HG03103 (cell line): ENCODE measurements around the gene TAS1R3.

ENCODE experiments used
- ATAC-seq: cut with Tn5 transposase; IDR thresholded peaks from one replicate; pipeline ENCODE4 v1.9.1; 2021; ENCODE audit warnings: low read depth; ENCODE audit not compliant: unreplicated experiment

Gene TAS1R3

DNA sequence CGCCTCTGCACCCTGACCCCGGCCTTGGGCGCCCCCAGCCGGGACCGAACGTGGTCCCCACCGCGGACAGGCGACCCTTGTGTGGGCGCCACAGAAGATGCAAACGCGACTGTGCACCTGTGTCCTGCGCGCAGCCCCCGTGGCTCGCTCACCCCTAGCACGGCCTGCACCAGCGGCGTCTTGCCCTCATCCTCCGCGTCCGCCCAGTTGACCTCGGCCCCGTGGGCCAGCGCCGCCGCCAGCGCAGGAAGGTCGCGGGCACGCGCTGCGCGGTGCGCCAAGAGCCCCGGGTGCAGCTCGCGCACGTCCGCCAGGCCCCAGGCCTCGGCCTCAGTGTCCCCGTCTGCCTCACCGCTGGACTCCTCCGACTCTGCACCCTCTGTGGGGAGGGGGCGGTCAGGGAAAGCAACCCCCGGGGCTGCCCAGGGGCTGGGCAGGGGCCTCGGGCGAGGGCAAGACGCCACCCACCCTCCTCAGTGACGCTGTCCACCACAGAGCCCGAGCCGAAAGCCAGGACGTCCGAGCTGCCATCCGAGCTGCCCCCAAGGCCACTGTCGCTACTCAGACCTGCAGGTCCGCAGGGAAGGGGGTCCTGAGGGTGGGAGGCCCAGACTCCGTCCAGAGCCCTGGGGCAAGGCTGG lies 36.7 kb upstream of the TAS1R3 start:
- no peak for ATAC-seq

DNA sequence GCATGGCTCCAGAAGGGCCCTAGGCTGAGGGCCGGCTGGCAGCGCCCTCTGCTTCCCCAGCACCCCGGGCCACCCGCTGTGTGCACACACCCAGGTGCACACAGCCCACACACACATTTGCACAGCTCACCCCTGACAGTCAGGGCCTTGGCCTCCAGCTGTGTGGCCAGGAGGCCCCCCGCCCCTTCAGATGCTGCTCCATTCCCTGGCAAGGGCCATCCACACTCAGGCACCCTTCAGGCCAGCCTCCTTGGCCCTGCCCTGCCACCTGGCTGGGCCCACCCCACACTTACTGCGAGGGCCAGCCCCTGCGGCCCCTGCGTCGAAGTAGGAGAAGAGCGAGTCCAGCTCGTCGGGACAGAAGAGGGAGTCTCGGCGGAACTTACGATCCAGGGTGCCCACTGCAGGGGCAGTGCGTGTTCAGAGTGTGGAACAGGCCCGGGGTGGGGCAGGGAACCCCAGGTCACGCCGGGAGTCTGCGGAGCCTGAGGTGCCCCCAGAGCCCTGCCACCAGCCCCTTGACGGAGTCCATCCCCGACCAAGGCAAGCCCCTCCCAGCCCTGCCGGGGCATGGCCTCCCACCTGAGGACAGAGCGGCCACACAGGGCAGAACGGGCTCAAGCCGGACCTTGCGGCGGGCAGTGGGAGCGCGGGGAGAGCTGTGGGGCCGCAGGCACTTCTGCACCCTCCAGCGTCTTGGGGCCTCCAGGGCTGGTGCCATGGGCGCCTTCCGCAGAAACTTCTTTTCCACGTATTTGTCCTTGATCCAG lies 35.7 kb upstream of the TAS1R3 start:
- ATAC-seq, result no peak

DNA sequence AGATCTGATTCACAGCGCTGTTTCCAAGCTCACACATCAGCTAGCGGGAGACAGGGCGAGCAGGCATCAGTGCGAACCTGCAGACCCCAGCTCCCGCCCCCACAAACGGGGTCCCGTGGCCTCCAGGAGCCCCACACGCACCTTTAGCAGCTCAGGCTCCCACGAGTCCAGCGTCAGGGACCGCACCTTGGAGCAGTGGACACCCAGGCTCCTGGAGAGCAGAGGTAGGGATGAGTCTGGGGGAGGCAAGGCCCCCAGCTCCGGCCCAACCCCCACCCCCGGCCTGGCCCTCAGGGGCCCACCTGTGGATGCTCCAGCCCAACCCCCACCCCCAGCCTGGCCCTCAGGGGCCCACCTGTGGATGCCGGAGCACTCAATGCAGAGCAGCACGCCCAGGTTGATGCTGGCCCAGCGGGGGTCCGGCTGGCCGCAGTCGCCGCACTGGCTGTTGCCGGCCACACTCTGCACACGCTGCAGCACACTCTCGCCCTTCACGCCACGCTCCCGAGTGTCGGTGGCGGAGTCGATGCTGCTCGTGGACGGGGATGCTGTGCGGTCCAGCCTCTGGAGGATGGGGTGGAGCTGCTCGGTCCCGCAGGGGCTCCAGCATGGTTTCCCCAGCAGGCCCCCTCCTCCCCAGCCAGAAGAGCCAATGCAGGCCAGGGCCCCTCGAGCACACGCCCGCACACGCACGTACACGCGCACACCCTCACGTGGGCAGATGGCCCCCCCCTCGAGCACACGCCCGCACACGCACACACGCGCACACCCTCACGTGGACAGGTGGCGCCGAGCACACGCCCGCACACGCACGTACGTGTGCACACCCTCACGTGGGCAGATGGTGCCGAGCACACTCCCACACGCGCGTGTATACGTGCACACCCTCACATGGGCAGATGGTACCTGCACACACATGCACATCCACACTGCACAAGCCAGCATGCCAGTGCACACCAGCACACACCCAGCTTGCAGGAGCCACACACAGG lies 34.7 kb upstream of the TAS1R3 start:
- ATAC-seq, result no peak

DNA sequence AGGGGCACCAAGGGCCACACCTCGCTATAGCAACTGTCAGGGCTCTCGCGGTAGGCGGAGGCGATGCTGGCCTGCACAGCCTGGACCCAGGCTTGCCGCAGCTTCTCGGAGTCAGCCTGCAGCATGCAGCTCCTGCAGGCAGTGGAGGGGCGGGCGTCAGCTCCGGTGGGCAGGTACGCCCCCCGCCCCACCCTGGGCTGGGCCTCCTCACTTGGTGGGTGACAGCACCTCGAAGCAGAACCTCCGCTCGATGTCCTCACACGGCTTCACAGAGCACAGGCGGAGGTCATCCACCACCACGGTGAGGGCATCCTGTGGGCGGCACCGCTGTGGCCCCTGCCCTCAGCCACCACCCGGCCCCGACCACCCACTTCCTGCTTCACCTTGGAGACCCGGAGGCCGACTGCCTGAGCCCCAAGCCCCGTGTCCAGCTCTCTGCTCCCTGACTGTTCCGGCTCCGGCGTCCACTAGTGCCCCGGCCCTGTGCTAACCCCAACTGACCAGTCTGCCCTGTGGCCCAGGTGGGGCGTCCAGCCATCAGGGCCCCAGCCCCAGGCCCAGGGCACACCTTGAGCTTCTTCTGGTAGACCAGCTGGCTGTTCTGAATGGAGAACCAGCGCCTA lies 33.2 kb upstream of the TAS1R3 start:
- no peak for ATAC-seq

DNA sequence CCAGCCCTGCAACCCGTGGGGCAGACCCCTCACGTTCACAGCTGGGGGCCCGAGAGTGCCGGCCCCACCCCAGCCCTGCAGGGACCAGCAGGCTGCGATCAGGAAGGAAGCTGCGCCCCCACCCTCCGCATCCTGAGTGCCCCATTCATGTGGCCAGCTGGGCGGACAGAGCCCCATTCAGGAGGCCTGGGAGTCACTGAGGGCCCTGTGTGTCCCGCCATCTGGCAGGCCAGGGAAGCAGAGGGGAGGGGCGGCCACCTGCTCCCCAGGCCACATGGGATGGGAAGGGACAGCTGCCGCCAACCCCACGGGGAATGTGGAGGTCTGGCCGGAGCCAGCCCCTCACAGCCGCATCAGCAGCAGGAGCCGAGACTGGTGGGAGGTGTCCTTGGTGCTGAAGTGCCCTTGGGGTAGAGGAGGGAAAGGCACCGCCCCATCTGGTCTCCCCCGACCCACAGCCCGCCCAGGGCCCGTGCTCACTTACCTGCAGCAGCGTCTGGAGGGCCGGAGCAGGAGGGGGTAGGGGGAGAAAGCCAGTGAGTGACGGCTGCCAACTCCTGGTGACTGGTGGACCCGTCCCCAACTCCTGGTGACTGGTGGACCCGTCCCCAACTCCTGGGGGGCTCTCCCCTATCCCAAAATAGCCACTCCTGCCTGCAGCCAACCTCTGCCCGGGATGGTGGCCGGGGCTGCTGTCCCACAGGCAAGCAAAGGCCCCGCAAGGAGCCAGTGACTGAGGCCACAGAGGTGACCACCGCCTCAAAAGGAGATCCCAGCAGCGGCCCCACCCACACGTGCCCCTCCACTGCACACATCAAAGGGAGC lies 32.0 kb upstream of the TAS1R3 start:
- no peak for ATAC-seq

DNA sequence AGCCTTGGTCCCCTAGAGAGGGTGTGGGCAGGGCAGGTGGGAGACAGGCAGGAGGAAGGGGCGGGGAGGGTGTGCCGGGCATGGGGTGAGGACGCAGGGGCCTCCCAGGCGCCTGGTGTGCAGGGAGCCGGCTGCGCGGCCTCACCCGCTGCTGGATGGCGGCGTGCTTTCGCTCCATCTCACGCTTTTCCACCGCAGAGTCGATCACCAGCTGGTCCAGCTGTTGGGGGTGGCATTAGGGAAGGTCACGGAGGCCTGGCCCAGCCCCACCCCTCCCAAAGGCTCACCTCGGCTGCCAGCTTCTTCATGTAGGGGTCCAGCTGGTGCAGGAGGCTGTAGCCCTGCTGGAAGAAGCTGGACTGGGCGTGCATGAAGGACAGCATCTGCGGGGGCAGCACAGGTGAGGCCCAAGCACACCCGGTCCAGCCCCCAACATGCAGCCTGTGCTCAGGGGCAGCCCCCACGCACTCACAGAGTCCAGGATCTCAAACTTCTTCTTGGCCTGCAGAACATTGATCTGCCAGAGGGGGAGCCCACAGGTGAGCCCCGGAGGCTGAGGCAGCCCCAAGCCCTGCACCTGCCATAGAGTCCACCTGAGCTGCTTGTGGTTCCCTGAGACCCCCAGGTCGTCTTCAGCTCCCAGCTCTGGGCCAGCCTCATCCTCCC lies 31.3 kb upstream of the TAS1R3 start:
- ATAC-seq, result no peak

DNA sequence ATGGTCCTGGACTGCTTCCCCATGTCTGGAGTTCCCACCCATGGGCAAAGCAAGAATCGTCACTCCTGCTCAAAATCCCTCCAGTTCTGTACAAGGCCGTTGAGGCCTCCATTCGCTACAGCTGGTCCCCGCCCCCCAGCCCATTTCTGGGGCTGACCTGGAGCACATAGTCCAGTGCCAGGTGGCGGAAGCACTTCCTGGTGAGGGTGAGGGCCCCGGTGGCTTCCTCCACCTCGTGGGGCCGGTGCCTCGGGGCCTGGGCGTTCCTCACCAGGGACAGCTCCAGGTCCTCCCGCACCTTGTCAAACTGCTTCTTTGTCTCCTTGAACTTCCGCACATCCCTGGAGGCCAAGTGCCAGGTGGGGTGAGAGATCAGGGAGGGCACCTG lies 30.7 kb upstream of the TAS1R3 start:
- ATAC-seq, result no peak

DNA sequence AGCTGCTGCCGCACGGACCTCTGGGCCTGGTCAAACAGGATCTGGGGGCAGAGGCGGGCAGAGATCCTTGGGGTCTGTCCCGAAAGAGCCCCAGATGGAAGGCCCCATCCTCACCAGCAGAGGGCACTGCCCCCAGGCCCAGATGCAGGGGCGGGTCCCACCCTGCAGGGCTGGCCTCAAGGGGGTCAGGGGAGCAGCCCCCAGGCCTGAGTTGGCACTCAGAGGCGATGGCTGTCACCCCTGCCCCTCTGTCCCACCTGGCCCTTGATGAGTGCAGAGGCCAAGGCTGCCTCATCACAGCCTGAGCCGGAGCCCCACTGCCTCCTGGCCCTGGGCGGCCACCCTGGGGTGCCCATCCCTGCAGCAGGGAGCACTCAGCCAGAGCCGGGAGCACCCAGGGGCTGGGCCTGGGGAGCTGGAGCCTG lies 29.1 kb upstream of the TAS1R3 start:
- ATAC-seq, result no peak

DNA sequence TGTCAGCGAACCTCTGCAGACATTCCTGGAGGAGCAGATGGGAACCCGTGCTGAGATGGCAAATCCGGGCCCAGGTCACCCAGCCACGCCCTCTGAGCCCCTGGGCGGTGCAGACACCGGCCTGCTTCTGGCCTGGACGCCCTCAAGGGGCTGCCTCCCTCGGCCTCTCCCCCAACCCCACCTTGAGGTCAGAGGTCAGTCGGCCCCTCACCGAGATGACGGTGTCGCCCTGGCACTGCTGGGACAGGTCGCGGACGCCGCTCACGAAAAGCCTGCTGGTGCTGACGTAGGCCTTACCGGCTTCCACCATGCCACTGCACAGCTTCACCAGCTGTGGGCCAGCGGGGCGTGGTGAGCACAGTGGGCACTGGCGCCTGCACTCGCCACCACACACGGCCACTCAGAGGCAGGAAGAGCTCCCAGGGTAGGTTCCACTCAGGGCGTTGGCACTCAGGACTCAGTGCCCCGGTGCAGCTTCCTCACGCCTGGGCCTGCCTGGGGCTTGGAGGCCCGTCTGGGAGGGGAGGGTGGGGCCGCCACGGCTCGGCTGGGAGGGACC lies 28.1 kb upstream of the TAS1R3 start:
- ATAC-seq, result no peak

DNA sequence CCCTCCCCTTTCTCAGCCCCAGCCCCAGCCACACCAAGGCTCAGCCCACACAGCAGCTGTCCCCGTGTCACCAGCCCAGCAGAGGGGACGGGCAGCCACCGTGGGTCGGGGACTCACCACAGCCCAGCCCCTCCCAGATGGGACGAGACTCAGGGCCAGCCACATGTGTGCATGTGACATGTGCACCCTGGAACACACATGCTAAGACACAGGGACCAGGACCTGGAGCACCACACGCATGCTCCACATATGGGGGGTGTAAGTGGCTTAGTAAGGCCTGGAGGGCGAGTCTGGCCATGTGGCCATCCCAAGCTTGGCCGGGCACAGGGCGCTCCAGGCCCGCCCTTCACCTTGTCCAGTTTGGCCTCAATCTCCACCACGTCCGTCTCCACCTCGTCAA lies 27.3 kb upstream of the TAS1R3 start:
- no peak for ATAC-seq

DNA sequence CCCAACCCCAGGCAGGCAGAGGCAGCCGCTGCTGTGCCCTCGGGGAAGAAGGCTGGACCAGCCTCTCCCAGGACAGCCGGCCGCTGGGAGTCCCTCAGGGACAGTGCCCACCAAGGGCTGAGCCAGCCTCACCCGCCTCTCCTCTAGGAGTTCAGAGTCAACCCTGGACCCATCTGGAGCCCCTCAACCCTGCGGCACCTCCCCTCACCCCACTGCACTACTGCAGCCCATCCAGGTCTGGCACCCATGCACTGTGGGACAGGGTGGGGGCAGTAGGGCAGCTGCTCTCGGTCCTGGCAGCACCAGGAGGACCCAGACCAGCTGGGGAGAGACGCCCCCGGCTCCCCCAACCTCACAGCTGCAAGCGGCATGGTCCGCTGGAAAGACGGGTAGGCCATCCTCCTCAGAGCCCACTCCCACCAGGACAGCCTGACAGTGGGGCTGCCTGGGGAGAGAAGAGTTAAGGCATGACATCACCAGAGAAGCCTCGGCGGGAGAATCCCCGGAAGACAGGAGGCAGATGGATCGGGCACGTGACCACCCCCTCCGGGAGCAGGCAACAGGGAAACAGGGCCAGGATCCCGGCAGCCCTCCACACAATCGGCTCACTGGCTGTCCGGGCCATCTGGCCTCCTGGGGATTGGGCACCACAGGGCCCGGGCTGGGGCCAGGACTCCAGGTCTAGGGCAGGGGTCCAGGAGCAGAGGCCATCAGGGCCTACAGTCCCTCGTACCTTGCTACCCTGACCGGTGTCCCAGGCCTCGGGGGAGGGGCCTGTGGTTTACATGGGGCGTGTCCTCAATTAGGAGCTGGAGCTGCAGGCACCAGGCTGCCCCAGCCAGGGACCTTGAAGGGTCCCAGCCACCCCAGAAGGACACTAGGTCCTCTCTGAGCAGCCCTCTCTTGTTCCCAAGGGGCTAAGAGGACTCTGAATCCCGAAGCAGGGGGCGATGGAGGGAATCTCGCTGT lies 26.5 kb upstream of the TAS1R3 start:
- ATAC-seq, result no peak

DNA sequence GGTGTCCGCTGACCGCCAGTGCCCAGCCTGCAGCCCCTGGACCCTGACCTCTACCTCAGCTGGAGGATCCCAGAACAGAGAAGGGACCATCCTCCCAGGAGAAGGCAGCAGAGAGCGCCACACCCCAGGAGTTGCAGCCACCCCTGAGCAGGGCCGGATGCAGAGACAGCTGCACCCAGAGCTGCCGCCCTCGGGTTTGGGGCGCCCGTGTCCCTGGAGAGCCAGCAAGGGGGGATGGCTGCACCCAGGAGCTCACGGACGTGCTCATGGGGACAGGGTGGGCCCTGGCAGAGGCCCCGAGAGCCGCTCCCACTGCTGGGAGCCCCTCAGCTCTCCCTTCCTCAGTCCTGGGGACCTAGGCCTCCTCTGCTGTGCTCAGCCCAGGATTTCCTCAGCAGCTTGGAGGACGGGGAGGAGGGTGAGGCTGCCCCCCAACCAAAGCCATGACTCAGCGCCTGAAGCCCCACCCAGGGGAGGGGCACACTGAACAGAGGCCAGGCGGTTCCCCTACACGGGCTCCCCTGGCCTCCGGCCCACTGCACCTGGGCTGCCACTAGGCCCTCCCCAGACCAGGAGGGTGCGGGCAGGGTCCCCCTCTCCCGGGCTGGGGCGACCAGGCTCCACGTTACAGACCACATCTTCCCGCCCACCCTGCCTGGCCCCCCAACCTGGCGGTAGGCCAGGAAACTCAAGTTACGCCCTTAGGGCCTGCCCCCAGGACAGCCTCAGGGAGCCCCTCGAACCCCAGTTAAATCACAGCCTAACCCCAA lies 25.6 kb upstream of the TAS1R3 start:
- ATAC-seq, result no peak

DNA sequence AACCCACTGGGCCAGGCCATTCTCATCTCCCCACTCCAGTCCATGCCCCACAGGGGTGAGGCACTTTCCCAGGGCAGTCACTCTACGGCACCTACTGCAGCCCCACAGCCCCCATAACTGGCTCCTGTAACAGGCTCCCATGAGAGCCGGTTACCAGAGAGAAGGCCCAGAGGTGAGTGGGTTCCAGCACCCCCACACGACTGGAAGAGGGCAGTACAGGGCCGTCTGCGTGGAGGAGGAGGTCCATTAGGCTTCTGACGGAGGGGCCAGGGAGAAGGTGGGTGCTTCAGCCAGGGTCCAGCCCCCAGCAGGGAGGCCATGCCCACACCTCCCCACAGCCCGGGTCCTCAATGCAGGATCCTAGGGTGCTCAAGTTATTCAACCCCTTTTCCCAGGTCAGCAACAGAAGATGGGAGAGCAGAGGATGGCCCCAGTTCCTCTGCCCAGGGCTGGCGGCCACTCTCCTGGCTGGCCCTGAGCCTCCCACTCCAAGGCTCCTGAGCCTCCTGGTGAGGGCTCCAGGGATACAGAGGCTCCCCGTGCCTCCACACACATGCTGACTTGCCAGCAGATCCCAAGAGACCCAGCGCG lies 24.9 kb upstream of the TAS1R3 start:
- ATAC-seq, result no peak

DNA sequence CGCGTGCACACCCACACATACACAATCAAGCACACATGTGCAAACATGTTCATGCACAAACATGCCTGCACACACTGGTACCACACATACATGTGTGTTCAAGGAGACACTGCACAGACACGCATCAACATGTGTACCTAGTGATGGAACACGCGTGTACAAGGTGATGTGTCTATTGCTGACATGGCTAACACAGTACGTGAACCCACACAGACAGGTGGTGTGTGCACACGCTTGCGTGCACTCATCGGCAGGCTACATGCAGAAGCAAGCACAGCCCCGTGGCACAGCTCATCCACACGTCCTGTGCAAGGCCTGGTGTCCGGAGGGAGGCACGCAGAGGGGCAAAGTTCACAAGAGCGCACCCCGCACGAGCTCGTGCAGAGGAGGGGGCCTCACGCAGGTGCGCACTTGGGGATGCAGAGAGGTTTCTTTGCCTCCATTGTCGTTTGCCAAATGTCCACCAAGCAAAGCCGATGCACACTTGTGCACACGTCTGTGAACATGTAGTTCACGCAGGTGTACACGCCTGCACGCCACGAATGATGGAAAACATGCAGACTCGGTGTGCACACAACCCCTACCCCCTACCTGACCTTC lies 24.3 kb upstream of the TAS1R3 start:
- no peak for ATAC-seq

DNA sequence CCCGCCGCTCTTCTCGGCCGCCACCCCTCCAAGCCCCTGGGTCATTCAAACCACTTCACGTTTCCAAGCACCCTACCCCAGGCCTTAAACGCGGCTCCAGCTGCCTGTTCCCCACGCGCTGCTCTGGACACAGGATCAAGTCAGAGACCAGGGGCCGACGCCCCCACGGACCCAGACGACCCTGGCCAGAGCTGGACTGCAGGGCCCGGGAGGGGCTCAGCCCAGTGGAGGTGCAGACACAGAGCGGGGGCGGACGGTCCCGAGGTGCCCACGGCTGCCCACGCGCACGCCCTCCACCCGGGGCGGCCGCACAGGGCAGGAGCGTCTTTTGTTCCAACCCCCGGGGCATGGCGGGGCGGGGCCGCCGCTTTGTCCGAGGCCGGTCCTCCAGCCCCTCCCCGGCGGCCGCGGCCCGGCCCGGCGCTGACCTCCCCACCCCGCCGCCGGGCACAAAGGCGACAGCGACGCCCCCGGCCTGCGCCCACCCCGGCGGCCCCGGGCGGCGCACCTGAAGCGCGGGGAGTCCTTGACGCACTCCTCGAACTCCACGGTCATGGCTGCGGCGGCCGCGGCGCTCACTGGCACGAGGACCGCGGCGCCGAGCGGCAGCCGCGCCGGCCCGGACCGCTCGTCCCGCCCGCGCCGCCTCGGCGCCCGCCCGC lies 23.7 kb upstream of the TAS1R3 start:
- ATAC-seq, result no peak
